HG02642 (cell line): ENCODE measurements around the gene STK10.
A peak's percentile ranks its signal among the peaks of the same experiment; 100 is the strongest.

ENCODE experiments used
- ATAC-seq: cut with Tn5 transposase; IDR thresholded peaks from one replicate; pipeline ENCODE4 v1.9.1; 2021; ENCODE audit warnings: mild to moderate bottlenecking; ENCODE audit not compliant: unreplicated experiment, poor library complexity

The STK10 gene

GRCh38 chr5:172114875-172115422 is 73.1 kb downstream of the STK10 start:
- ATAC-seq: peak; percentile 59

- no peak for ATAC-seq
Observed at GRCh38 chr5:172113036-172113435, 75.0 kb downstream of the STK10 start.

- ATAC-seq: no peak
Observed at GRCh38 chr5:172111852-172112225, 76.2 kb downstream of the STK10 start.

GRCh38 chr5:172110921-172111851 is 76.8 kb downstream of the STK10 start:
- ATAC-seq: peak; percentile 82

- ATAC-seq: no peak
Observed at GRCh38 chr5:172110260-172110815, 77.7 kb downstream of the STK10 start.

GRCh38 chr5:172109749-172110148 is 78.3 kb downstream of the STK10 start:
- ATAC-seq: no peak

GRCh38 chr5:172107571-172107970 is 80.5 kb downstream of the STK10 start:
- ATAC-seq: no peak

GRCh38 chr5:172106511-172107356 is 81.3 kb downstream of the STK10 start:
- ATAC-seq: no peak

GRCh38 chr5:172105811-172106210 is 82.2 kb downstream of the STK10 start:
- no peak for ATAC-seq

GRCh38 chr5:172104801-172105701 is 83.0 kb downstream of the STK10 start:
- ATAC-seq: no peak

- ATAC-seq: no peak
Observed at GRCh38 chr5:172104021-172104420, 84.0 kb downstream of the STK10 start.

- ATAC-seq: no peak
Observed at GRCh38 chr5:172102913-172103626, 85.0 kb downstream of the STK10 start.

GRCh38 chr5:172102218-172102870 is 85.7 kb downstream of the STK10 start:
- ATAC-seq: no peak

GRCh38 chr5:172101547-172102217 is 86.3 kb downstream of the STK10 start:
- ATAC-seq: no peak

- ATAC-seq: no peak
Observed at GRCh38 chr5:172098883-172099282, 89.1 kb downstream of the STK10 start.

GRCh38 chr5:172098046-172098445 is 90.0 kb downstream of the STK10 start:
- no peak for ATAC-seq

- no peak for ATAC-seq
Observed at GRCh38 chr5:172097356-172097755, 90.7 kb downstream of the STK10 start.
